Measurements from ENCODE around the gene PRKCE.

PRKCE gene

DNA sequence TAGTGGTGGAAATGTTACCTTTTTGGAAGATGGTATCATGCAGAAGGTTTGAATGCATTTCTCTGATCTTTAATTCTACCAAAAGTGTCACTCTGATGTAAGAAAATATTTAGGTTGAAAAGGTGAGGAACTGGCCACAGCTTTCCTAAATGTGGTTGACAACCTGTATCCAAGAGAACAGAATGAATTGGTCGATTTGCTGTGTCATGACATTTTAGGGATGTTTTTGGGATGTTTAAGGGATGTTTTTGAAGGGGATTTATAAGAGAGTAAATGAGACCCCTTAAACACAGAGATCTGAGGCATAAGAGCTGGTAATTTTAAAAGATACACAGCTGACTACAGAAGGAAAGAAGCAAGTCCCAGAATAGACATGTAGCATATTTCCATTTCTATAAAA lies 375.0 kb downstream of the PRKCE start:
- no peak for DNase-seq (ENCODE audit: low read depth)
- H3K4me3 ChIP-seq (ENCODE audit: low read length), result no peak overlapping the region
- no peak for TF ChIP-seq CTCF (conservative IDR thresholded peaks at IDR 0.05; ENCODE audit: low read depth, low read length)

DNA sequence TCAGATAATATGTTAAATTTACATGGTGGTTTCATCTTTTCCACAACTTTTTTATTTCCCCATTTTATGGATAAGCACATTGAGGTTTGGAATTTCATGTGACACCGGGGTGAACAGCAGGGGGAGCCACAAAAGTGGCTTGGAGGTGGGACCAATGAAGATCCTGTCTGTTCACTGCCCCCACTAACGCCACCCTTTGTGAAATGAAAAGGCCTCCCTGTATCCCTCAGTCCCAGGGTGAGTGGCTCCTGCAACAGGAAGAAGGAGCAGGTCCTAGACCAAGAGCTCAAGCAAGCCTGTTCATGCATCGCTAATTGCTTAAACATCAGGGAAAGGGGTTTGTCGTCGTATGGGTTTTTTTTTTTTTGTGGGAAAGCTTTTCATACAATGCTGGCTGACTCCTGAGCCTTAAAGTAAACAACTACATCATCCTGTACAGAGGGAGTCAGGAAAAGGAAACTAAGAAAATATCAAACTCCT lies 377.9 kb downstream of the PRKCE start:
- TF ChIP-seq CTCF (conservative IDR thresholded peaks at IDR 0.05; ENCODE audit: low read depth, low read length), result no peak
- peak; percentile 24 for DNase-seq (ENCODE audit: low read depth)
- no peak overlapping the region for H3K4me3 ChIP-seq (ENCODE audit: low read length)

DNA sequence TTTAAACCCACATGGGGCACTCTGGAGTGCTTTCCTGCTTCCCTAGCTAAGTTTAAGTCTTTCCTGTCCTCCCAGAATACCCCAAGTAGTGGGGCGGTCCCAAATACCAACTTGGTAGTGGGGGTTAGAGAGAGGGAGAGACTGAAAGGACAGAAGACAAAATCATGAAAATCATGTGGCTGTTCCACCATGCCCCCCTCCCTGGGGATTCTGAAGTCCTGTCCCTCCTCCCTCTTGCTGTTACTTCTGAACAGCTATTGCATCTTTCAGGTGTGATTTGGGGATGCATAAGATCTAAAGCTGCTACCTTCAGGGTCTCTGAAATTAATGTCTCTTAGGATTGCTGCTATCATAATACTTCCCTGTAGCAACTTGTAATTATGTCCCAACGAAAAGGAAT lies 378.9 kb downstream of the PRKCE start:
- DNase-seq (ENCODE audit: low read depth), result no peak
- no peak for TF ChIP-seq CTCF (conservative IDR thresholded peaks at IDR 0.05; ENCODE audit: low read depth, low read length)
- no peak overlapping the region for H3K4me3 ChIP-seq (ENCODE audit: low read length)

DNA sequence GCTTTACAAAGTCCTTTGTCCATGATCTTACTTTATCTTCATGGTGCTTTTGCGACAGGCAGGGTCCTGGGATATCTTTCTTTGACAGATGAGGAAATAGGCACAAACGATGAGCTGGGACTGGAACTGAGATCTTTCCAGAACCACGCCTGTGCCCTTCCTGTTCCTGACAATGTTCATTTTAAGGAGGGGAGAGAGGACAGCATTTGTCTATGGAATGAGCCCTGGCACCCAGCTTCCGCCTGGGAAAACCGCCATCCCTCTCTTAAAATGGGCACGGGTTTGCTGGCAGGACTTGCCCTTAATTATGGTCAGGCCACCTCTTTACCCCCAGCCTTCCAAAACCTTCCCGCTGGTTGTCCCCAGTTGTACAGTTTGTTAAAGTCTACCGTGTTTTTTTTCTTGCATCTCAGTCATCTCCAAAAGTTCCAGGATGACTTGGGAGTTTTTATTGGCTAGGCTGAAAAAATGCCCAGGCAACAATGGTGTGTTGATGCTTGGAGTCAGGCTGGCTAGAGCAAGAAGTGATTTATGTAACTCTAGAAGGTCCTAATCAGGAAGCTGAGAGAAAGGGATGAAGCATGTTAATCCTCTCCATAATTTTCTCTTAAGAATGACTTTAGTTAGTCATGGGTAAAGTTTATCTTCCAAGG lies 380.8 kb downstream of the PRKCE start:
- H3K4me3 ChIP-seq (ENCODE audit: low read length), result no peak overlapping the region
- TF ChIP-seq CTCF (conservative IDR thresholded peaks at IDR 0.05; ENCODE audit: low read depth, low read length), result no peak
- no peak for DNase-seq (ENCODE audit: low read depth)

DNA sequence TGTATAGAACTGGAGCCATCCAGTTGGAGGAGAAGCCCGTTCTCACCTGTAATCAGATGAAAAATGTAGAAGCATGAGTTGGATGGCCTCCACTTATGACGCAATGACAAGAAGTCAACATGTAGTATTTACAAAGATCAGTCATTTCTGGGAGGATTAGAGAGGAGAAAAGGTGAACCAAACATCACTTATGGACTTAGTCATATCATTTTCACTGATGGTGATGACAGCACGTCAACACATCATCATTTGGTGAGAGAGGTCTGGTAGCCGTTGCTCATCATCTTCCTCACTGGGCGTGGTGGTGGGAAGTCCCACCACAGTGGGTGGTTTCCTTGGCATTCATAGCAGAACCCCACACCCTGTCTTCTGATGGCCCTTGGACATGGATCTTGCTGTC lies 381.5 kb downstream of the PRKCE start:
- no peak overlapping the region for H3K4me3 ChIP-seq (ENCODE audit: low read length)
- no peak for TF ChIP-seq CTCF (conservative IDR thresholded peaks at IDR 0.05; ENCODE audit: low read depth, low read length)
- no peak for DNase-seq (ENCODE audit: low read depth)

GRCh38 chr2:46034535-46034934 lies 383.1 kb downstream of the PRKCE start:
- no peak overlapping the region for H3K4me3 ChIP-seq (ENCODE audit: low read length)
- DNase-seq (ENCODE audit: low read depth), result no peak
- TF ChIP-seq CTCF (conservative IDR thresholded peaks at IDR 0.05; ENCODE audit: low read depth, low read length), result no peak

DNA sequence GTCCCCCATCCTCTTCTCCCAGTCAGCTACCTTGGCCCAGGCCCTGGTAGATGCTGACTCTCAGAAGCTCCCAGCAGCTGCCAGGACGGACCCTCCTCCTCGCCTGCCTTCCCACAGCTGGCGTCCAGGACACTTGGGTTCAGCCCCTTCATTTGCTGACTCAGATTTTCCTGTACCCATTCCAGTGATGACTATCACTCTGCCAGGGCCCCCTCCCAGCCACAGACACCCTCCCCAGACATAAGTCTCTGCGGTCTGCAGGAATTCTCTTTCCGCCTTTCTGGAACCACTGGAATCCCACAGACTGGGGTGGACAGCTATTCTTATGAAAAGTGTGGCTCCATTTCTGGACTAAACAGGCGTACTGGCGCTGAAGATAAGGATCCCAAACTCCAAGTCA lies 385.5 kb downstream of the PRKCE start:
- DNase-seq (ENCODE audit: low read depth), result no peak
- no peak for TF ChIP-seq CTCF (conservative IDR thresholded peaks at IDR 0.05; ENCODE audit: low read depth, low read length)
- no peak overlapping the region for H3K4me3 ChIP-seq (ENCODE audit: low read length)
